Neural cell (in vitro differentiated cells): ENCODE results near the gene TBC1D5. TPM values are rescaled to one million over a fixed set of nuclear protein-coding genes. Genes with fewer than 3 reads are reported as not detected.

Source experiments
- H2AFZ ChIP-seq: fragments of 200-600, 300-800 bp; sonication (generic), shearing (Covaris generic); 2 replicates; pipeline ENCODE4 v1.6.0; 2014; ENCODE audit warnings: low read depth, mild to moderate bottlenecking, antibody characterized with exemption, low read length, moderate library complexity
- H3F3A ChIP-seq: fragments of 200-600 bp; shearing (Covaris generic); 2 replicates; pipeline ENCODE4 v1.6.1; 2016; ENCODE audit warnings: mild to moderate bottlenecking, moderate library complexity, mixed read lengths, antibody characterized with exemption, low read length; ENCODE audit not compliant: insufficient read depth, poor library complexity, severe bottlenecking
- H3K27ac ChIP-seq: fragments of 200-600, 300-800 bp; sonication (generic), shearing (Covaris generic); 2 replicates; pipeline ENCODE4 v1.5.1; 2014; ENCODE audit warnings: mild to moderate bottlenecking, low read length, moderate library complexity
- H3K27me3 ChIP-seq: fragments of 300-800, 200-600 bp; sonication (generic), shearing (Covaris generic); 2 replicates; pipeline ENCODE4 v1.6.0; 2014; ENCODE audit warnings: mild to moderate bottlenecking, low read depth, low read length, moderate library complexity; ENCODE audit not compliant: insufficient read depth
- H3K36me3 ChIP-seq: fragments of 300-800, 200-600 bp; sonication (generic), shearing (Covaris generic); 2 replicates; pipeline ENCODE4 v1.5.1; 2014; ENCODE audit warnings: mild to moderate bottlenecking, antibody characterized with exemption, low read length, moderate library complexity; ENCODE audit not compliant: insufficient read depth
- H3K4me2 ChIP-seq: fragments of 300-800, 200-600 bp; sonication (generic), shearing (Covaris generic); 2 replicates; pipeline ENCODE4 v1.6.0; 2014; ENCODE audit warnings: mild to moderate bottlenecking, low read length
- H3K4me3 ChIP-seq: fragments of 300-800, 200-600 bp; sonication (generic), shearing (Covaris generic); 2 replicates; pipeline ENCODE4 v1.5.1; 2014; ENCODE audit warnings: mild to moderate bottlenecking, low read length, moderate library complexity
- H3K79me2 ChIP-seq: fragments of 200-600 bp; shearing (Covaris generic); replicated peaks from 2 replicates; pipeline ENCODE4 v1.6.0; 2014; ENCODE audit warnings: mild to moderate bottlenecking, low read length, moderate library complexity; ENCODE audit not compliant: insufficient read depth
- H3K9ac ChIP-seq: fragments of 300-800, 200-600 bp; sonication (generic), shearing (Covaris generic); 2 replicates; pipeline ENCODE4 v1.6.1; 2016; ENCODE audit warnings: mild to moderate bottlenecking, low read length, mixed read lengths
- H3K9me2 ChIP-seq: fragments of 200-600 bp; shearing (Covaris generic); 2 replicates; pipeline ENCODE4 v1.6.1; 2016; ENCODE audit warnings: mild to moderate bottlenecking, low read length, mixed read lengths; ENCODE audit not compliant: insufficient read depth
- H3K9me3 ChIP-seq: fragments of 200-600, 300-800 bp; sonication (generic), shearing (Covaris generic); 2 replicates; pipeline ENCODE4 v1.6.1; 2016; ENCODE audit warnings: mild to moderate bottlenecking, mixed run types, low read length, moderate library complexity, mixed read lengths
- H4K20me1 ChIP-seq: fragments of 200-600 bp; shearing (Covaris generic); 2 replicates; pipeline ENCODE4 v1.6.1; 2016; ENCODE audit warnings: mild to moderate bottlenecking, mixed run types; ENCODE audit not compliant: insufficient read depth
- EP300 ChIP-seq: fragments of 450-650 bp; conservative IDR thresholded peaks from 2 replicates; pipeline ENCODE4 v1.6.1; 2014; ENCODE audit warnings: antibody characterized with exemption, mild to moderate bottlenecking, moderate library complexity; ENCODE audit not compliant: poor library complexity, severe bottlenecking
- EZH2 ChIP-seq: fragments of 200-600, 300-800 bp; shearing (Covaris generic), sonication (generic); IDR thresholded peaks from 2 replicates; pipeline ENCODE4 v1.6.1; 2014; ENCODE audit warnings: antibody characterized with exemption, low read length, borderline replicate concordance, mild to moderate bottlenecking; ENCODE audit not compliant: insufficient read depth, poor library complexity, severe bottlenecking
- MXI1 ChIP-seq: fragments of 450-650 bp; conservative IDR thresholded peaks from 2 replicates; pipeline ENCODE4 v1.6.1; 2014; ENCODE audit warnings: antibody characterized with exemption, mild to moderate bottlenecking; ENCODE audit not compliant: poor library complexity, severe bottlenecking
- POLR2AphosphoS5 ChIP-seq: IDR thresholded peaks from 2 replicates; pipeline ENCODE4 v1.6.1; 2012
- RAD21 ChIP-seq: fragments of 450-650 bp; conservative IDR thresholded peaks from 2 replicates; pipeline ENCODE4 v1.6.1; 2014; ENCODE audit warnings: antibody characterized with exemption, mild to moderate bottlenecking, moderate library complexity
- SMC3 ChIP-seq: fragments of 450-650 bp; conservative IDR thresholded peaks from 2 replicates; pipeline ENCODE4 v1.6.1; 2014; ENCODE audit warnings: antibody characterized with exemption, mild to moderate bottlenecking, moderate library complexity; ENCODE audit not compliant: poor library complexity
- TAF1 ChIP-seq: IDR thresholded peaks from 2 replicates; pipeline ENCODE4 v1.6.1; 2012; ENCODE audit warnings: low read depth
- polyA plus RNA-seq: library from polyadenylated mRNA; depleted of rRNA; stranded (reverse); fragments of >200 nt; gene quantifications from 2 replicates; pipeline ENCODE4 v1.2.3, GENCODE V29; 2014
- TF ChIP-seq, protein P1 (sequence below): IDR thresholded peaks from 2 replicates; pipeline ENCODE4 v1.6.1; 2012; ENCODE audit warnings: borderline replicate concordance
- TF ChIP-seq, protein P2 (sequence below): fragments of 450-650 bp; IDR thresholded peaks from 2 replicates; pipeline ENCODE4 v1.5.1; 2014; ENCODE audit warnings: antibody characterized with exemption, mild to moderate bottlenecking, moderate library complexity; ENCODE audit not compliant: poor library complexity, severe bottlenecking

The TBC1D5 gene
- polyA plus RNA-seq, 1 donor from 2014 or later, result 28.3 TPM

DNA sequence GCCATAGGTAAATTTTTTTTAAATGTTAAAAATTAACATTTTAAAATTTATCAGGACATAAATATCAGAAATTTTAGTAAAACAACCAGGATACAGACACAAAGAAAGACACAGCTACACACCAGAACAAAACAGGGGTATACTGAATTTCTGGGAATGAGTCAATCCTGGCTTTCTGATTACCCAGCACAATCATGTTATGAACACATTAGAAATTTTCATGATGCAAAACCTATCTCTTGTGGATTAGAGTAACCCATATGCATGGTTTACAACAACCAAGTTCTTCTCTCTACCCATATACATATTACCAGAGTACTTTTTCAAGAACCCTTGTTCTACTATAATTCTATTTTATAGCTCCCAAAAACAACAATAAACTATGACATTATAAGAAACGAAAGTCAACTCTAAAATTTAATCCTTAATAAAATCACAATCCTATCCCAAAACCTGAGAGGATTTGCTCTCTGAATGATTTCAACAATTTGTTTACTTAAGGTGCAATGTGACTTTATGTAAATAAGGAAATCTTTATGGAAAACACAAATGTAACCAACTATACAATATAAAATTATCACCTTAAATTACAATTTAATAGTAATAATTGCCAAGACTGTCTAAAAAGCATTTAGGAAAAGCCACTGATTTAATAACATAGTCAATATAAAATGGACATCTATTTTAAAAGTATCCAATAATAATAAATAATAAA is 184.5 kb downstream of the TBC1D5 start:
- Histone ChIP-seq H3K27ac (no peak overlapping the region), H3K27me3 (no peaks in the 10 kb centered on the region), H3K36me3 (no peaks in the 10 kb centered on the region), H3K4me3 (no peak overlapping the region), H3K9ac (no peak overlapping the region), H2AFZ (no peak overlapping the region), H3F3A (no peaks in the 10 kb centered on the region), H4K20me1 (no peaks in the 10 kb centered on the region), H3K9me3 (no peaks in the 10 kb centered on the region), H3K79me2 (no peaks in the 10 kb centered on the region), H3K4me2 (no peak overlapping the region), H3K9me2 (no peaks in the 10 kb centered on the region)
- TF ChIP-seq TAF1, result no peak
- no peak for TF ChIP-seq POLR2AphosphoS5
- TF ChIP-seq EP300, result no peak
- TF ChIP-seq, protein P1, sequence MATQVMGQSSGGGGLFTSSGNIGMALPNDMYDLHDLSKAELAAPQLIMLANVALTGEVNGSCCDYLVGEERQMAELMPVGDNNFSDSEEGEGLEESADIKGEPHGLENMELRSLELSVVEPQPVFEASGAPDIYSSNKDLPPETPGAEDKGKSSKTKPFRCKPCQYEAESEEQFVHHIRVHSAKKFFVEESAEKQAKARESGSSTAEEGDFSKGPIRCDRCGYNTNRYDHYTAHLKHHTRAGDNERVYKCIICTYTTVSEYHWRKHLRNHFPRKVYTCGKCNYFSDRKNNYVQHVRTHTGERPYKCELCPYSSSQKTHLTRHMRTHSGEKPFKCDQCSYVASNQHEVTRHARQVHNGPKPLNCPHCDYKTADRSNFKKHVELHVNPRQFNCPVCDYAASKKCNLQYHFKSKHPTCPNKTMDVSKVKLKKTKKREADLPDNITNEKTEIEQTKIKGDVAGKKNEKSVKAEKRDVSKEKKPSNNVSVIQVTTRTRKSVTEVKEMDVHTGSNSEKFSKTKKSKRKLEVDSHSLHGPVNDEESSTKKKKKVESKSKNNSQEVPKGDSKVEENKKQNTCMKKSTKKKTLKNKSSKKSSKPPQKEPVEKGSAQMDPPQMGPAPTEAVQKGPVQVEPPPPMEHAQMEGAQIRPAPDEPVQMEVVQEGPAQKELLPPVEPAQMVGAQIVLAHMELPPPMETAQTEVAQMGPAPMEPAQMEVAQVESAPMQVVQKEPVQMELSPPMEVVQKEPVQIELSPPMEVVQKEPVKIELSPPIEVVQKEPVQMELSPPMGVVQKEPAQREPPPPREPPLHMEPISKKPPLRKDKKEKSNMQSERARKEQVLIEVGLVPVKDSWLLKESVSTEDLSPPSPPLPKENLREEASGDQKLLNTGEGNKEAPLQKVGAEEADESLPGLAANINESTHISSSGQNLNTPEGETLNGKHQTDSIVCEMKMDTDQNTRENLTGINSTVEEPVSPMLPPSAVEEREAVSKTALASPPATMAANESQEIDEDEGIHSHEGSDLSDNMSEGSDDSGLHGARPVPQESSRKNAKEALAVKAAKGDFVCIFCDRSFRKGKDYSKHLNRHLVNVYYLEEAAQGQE, result no peak
- TF ChIP-seq, protein P2, sequence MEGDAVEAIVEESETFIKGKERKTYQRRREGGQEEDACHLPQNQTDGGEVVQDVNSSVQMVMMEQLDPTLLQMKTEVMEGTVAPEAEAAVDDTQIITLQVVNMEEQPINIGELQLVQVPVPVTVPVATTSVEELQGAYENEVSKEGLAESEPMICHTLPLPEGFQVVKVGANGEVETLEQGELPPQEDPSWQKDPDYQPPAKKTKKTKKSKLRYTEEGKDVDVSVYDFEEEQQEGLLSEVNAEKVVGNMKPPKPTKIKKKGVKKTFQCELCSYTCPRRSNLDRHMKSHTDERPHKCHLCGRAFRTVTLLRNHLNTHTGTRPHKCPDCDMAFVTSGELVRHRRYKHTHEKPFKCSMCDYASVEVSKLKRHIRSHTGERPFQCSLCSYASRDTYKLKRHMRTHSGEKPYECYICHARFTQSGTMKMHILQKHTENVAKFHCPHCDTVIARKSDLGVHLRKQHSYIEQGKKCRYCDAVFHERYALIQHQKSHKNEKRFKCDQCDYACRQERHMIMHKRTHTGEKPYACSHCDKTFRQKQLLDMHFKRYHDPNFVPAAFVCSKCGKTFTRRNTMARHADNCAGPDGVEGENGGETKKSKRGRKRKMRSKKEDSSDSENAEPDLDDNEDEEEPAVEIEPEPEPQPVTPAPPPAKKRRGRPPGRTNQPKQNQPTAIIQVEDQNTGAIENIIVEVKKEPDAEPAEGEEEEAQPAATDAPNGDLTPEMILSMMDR, result no peak
- TF ChIP-seq EZH2, result no peak
- no peak for TF ChIP-seq SMC3
- TF ChIP-seq RAD21, result no peak
- no peak for TF ChIP-seq MXI1

DNA sequence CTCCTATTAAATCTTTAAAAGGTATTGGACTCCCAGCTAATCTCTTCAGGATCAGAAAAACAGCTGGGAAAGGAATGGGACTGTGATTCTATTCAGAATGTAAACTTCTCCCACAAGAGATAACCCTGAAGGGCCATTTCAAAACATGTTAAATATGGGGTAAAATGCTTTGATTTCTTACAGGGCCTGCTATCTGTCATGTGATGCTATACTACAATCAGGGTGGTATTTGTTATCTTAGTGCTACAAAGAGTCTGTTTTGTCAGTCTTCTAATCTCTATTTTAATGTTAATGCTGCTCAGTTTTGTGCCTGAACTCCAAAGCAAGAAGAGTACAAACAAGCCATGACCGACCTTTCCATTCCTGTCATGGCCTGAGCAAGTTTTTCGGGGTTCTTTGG is 186.9 kb downstream of the TBC1D5 start:
- no peaks in the 10 kb centered on the region for H3K9me2 ChIP-seq
- H3K79me2 ChIP-seq, result no peaks in the 10 kb centered on the region
- no peak overlapping the region for H3K4me2 ChIP-seq
- no peak overlapping the region for H3K9ac ChIP-seq
- no peak overlapping the region for H2AFZ ChIP-seq
- H3K27ac ChIP-seq, result no peak overlapping the region
- H3K36me3 ChIP-seq, result no peaks in the 10 kb centered on the region
- H4K20me1 ChIP-seq, result no peaks in the 10 kb centered on the region
- H3F3A ChIP-seq, result no peaks in the 10 kb centered on the region
- H3K27me3 ChIP-seq, result no peaks in the 10 kb centered on the region
- no peak overlapping the region for H3K4me3 ChIP-seq
- TF ChIP-seq TAF1 (no peak), POLR2AphosphoS5 (no peak), EP300 (no peak), EZH2 (no peak), RAD21 (no peak), SMC3 (no peak), MXI1 (no peak)
- TF ChIP-seq, protein P1, result no peak
- TF ChIP-seq, protein P2, result no peak
- no peaks in the 10 kb centered on the region for H3K9me3 ChIP-seq
